HUES48 (cell line): ENCODE data around the gene KRT40.

Experiments used
- H3K27ac ChIP-seq: one replicate; pipeline ENCODE4 v1.7.0; 2013; ENCODE audit warnings: low read depth, low read length, inconsistent platforms
- H3K27me3 ChIP-seq: 2 replicates; pipeline ENCODE4 v1.6.1; 2013; ENCODE audit warnings: mild to moderate bottlenecking, low read length; ENCODE audit not compliant: control insufficient read depth, insufficient read depth
- H3K36me3 ChIP-seq: 2 replicates; pipeline ENCODE4 v1.6.1; 2013; ENCODE audit warnings: low read length; ENCODE audit not compliant: control insufficient read depth, insufficient read depth
- H3K4me1 ChIP-seq: 2 replicates; pipeline ENCODE4 v1.6.1; 2013; ENCODE audit warnings: mild to moderate bottlenecking, low read length; ENCODE audit not compliant: control insufficient read depth, insufficient read depth
- H3K4me3 ChIP-seq: 2 replicates; pipeline ENCODE4 v1.5.1; 2013; ENCODE audit warnings: mild to moderate bottlenecking, low read depth, low read length
- H3K9ac ChIP-seq: 2 replicates; pipeline ENCODE4 v1.6.1; 2013; ENCODE audit warnings: mild to moderate bottlenecking, low read depth, low read length, moderate library complexity
- H3K9me3 ChIP-seq: 2 replicates; pipeline ENCODE4 v1.6.1; 2013; ENCODE audit warnings: low read length; ENCODE audit not compliant: control insufficient read depth, insufficient read depth

The KRT40 gene

GRCh38 chr17:40984226-40984625 lies at the start of gene KRT40:
Gene KRT40, minus strand, starts transcription at chr17:40984326. Its CDS starts 53 bp downstream, at chr17:40984273.
- Histone ChIP-seq H3K27ac (no peak within 1 kb of the TSS), H3K9me3 (no peaks in the 10 kb centered on the region), H3K36me3 (no peaks in the 10 kb centered on the region), H3K9ac (no peak within 1 kb of the TSS), H3K27me3 (no peaks in the 10 kb centered on the region), H3K4me1 (peaks cover 9% of the 10 kb centered on the region; the same call in 1 of the 2 replicates), H3K4me3 (no peak within 1 kb of the TSS)

DNA sequence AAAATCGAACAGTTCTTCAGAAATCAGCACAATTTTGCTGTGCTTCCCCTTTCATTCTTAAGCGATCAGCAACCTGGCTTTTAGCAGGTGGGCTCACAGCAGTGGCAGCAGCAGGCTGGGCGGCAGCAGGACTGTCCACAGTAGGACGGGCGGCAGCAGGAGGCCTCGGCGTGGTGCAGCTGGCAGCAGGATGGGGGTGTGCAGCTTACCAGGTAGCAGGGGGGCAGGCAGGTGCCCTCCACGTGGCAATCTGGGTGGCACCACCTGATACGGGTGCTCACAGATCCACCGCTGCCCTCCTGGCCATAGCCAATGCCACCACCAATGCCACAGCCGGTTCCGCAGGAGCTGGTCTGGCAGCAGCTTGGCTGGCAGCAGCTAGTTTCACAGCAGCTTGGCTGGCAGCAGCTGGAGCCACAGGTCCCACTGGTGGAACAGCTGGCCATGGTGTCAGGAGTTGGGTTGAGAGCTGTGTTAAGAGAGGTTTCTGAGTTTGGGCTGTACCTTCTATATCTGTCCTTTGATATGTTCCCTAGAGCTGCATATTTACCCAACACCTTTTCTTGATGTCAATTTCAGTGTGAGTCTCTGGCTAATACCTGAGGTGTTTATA lies 45.6 kb upstream of the KRT40 start, which contains the start of gene KRTAP1-4:
Gene KRTAP1-4 (minus strand): TSS at position 563 of the 613 bp plus-strand sequence. CDS start 117 bp downstream, at position 446.
- no peaks in the 10 kb centered on the region for H3K27me3 ChIP-seq
- H3K36me3 ChIP-seq, result no peaks in the 10 kb centered on the region
- H3K4me1 ChIP-seq, result no peaks in the 10 kb centered on the region
- H3K9me3 ChIP-seq, result no peaks in the 10 kb centered on the region
- no peak within 1 kb of the TSS for H3K4me3 ChIP-seq
- no peak within 1 kb of the TSS for H3K27ac ChIP-seq
- H3K9ac ChIP-seq, result no peak within 1 kb of the TSS

DNA sequence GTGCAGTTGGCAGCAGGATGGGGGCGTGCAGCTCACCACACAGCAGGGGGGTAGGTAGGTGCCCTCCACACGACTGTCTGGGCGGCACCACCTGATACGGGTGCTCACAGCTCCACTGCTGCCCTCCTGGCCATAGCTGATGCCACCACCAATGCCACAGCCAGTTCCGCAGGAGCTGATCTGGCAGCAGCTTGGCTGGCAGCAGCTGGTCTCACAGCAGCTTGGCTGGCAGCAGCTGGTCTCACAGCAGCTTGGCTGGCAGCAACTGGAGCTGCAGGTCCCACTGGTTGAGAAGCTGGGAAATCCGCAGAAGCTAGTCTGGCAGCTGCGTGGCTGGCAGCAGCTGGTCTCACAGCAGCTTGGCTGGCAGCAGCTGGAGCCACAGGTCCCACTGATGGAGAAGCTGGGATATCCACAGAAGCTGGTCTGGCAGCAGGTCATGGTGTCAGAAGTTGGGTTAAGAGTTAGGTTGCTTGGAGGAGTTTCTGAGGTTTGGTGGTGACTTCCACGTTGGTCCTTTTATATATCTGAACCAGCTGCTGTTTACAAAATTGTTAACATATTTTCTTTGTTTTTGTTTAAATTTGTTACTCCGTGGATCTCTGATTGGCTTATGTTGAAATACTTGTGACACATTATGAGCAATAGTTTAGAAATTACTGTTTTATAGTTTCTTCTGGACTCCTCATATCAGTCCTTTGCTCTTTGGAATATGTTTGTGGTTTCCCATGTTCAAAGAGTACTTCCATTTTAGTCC lies 42.8 kb upstream of the KRT40 start, which contains the start of gene KRTAP1-5:
Gene KRTAP1-5 (minus strand): TSS at position 494 of the 757 bp plus-strand sequence. CDS start 53 bp downstream, at position 441.
- Histone ChIP-seq H3K4me3 (no peak within 1 kb of the TSS), H3K36me3 (no peaks in the 10 kb centered on the region), H3K4me1 (no peaks in the 10 kb centered on the region), H3K27ac (no peak within 1 kb of the TSS), H3K9me3 (no peaks in the 10 kb centered on the region), H3K27me3 (no peaks in the 10 kb centered on the region), H3K9ac (no peak within 1 kb of the TSS)

DNA sequence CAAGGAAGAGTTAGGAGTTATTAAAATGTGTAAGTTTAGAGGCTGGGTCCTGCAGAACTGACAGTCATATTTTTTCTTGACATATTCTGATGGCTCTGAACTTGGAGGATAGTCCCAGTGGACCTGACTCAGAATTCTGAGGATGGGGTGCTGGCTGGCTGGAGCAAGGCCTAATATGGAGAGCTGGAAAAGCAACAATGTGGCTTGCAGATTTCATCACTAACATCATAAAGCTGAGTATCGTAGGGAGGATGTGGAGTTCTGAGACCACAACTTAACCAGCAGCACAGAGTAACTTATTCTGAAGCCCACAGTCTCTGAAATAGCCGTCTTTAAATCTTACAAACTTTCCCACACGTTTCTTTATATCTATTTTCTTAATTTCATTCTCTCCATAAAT lies 40.6 kb upstream of the KRT40 start:
- Histone ChIP-seq H3K4me1 (no peaks in the 10 kb centered on the region), H3K9ac (no peak overlapping the region), H3K27ac (no peak overlapping the region), H3K27me3 (no peaks in the 10 kb centered on the region), H3K9me3 (no peaks in the 10 kb centered on the region; the same call in 1 of the 2 replicates), H3K36me3 (no peaks in the 10 kb centered on the region), H3K4me3 (no peak overlapping the region)

DNA sequence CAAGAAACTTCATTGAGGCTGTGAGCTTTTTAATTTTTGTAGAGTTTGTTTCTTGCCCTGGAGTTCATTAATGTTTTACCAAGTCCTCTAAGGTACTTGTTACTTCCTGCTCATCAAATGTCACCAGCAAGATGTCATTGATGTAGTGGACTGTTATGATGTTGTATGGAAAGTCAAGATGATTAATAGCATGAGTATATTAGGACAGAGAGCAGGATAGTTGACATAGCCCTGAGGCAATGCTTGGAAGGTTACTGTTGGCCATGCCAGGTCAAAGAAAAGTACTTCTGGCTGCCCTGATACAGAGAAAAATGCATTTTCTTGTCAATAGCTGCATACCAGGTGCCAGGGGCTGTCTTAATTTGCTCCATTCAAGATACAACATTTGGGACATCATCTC lies 36.2 kb upstream of the KRT40 start:
- no peak overlapping the region for H3K9ac ChIP-seq
- no peaks in the 10 kb centered on the region; the same call in 1 of the 2 replicates for H3K9me3 ChIP-seq
- H3K27me3 ChIP-seq, result no peaks in the 10 kb centered on the region
- H3K4me3 ChIP-seq, result no peak overlapping the region
- H3K36me3 ChIP-seq, result no peaks in the 10 kb centered on the region
- H3K27ac ChIP-seq, result no peak overlapping the region
- H3K4me1 ChIP-seq, result no peaks in the 10 kb centered on the region

GRCh38 chr17:41019415-41019814 lies 35.3 kb upstream of the KRT40 start:
- Histone ChIP-seq H3K27me3 (no peaks in the 10 kb centered on the region), H3K4me1 (no peaks in the 10 kb centered on the region), H3K9ac (no peak overlapping the region), H3K36me3 (no peaks in the 10 kb centered on the region), H3K9me3 (no peaks in the 10 kb centered on the region; the same call in 1 of the 2 replicates), H3K4me3 (no peak overlapping the region), H3K27ac (no peak overlapping the region)

- Histone ChIP-seq H3K4me3 (no peak overlapping the region), H3K9ac (no peak overlapping the region), H3K36me3 (no peaks in the 10 kb centered on the region), H3K4me1 (no peaks in the 10 kb centered on the region), H3K27ac (no peak overlapping the region), H3K27me3 (no peaks in the 10 kb centered on the region), H3K9me3 (no peaks in the 10 kb centered on the region; the same call in 1 of the 2 replicates)
Measured at GRCh38 chr17:41018541-41018940, 34.4 kb upstream of the KRT40 start.

- H3K9me3 ChIP-seq, result no peaks in the 10 kb centered on the region; the same call in 1 of the 2 replicates
- H3K4me3 ChIP-seq, result no peak overlapping the region
- H3K4me1 ChIP-seq, result no peaks in the 10 kb centered on the region
- no peaks in the 10 kb centered on the region for H3K27me3 ChIP-seq
- no peak overlapping the region for H3K27ac ChIP-seq
- no peak overlapping the region for H3K9ac ChIP-seq
- H3K36me3 ChIP-seq, result no peaks in the 10 kb centered on the region
Measured at GRCh38 chr17:41016578-41017215, 32.6 kb upstream of the KRT40 start.

GRCh38 chr17:41015454-41015853 lies 31.3 kb upstream of the KRT40 start:
- Histone ChIP-seq H3K4me1 (no peaks in the 10 kb centered on the region), H3K9me3 (no peaks in the 10 kb centered on the region), H3K4me3 (no peak overlapping the region), H3K9ac (no peak overlapping the region), H3K27me3 (no peaks in the 10 kb centered on the region), H3K27ac (no peak overlapping the region), H3K36me3 (no peaks in the 10 kb centered on the region)

GRCh38 chr17:41013606-41014005 lies 29.5 kb upstream of the KRT40 start:
- Histone ChIP-seq H3K9me3 (no peaks in the 10 kb centered on the region), H3K4me1 (peaks cover 14% of the 10 kb centered on the region), H3K9ac (no peak overlapping the region), H3K4me3 (no peak overlapping the region), H3K36me3 (no peaks in the 10 kb centered on the region), H3K27ac (no peak overlapping the region), H3K27me3 (no peaks in the 10 kb centered on the region)

- H3K9ac ChIP-seq, result no peak overlapping the region
- no peaks in the 10 kb centered on the region for H3K9me3 ChIP-seq
- no peaks in the 10 kb centered on the region for H3K27me3 ChIP-seq
- no peak overlapping the region for H3K27ac ChIP-seq
- peaks cover 16% of the 10 kb centered on the region for H3K4me1 ChIP-seq
- no peak overlapping the region for H3K4me3 ChIP-seq
- no peaks in the 10 kb centered on the region for H3K36me3 ChIP-seq
Measured at GRCh38 chr17:41013181-41013580, 29.1 kb upstream of the KRT40 start.
